RWPE1 (cell line): ENCODE results near the gene ANKRD30B.
"Not testable (repeated sequence)": the region's sequence is repeated elsewhere in the genome, so short reads cannot be mapped to it uniquely, and the experiment has no call there.

ENCODE experiments used
- CTCF ChIA-PET: fragments of 350-600 bp; sonication (Branson Sonifier 250); formaldehyde crosslinking; extraction: SDS; loops from one replicate; lab custom pipeline; 2021; lab: Yijun Ruan, JAX
- POLR2A ChIA-PET: fragments of 400-600 bp; formaldehyde crosslinking; extraction: SDS; loops from one replicate; lab custom pipeline; 2020; ENCODE audit warnings: antibody characterized with exemption; ENCODE audit not compliant: low non-redundant PET; lab: Yijun Ruan, JAX
- DNase-seq: peaks from one replicate; pipeline ENCODE4 v3.0.0; 2012; ENCODE audit warnings: low spot score
- H3K27ac ChIP-seq: fragments of 450-650 bp; 2 replicates; pipeline ENCODE4 v1.5.1; 2017
- TF ChIP-seq, protein P1 (sequence below): fragments of 450-650 bp; conservative IDR thresholded peaks from 2 replicates; pipeline ENCODE4 v1.5.1; 2017; ENCODE audit warnings: low read depth, mild to moderate bottlenecking

Gene ANKRD30B

DNA sequence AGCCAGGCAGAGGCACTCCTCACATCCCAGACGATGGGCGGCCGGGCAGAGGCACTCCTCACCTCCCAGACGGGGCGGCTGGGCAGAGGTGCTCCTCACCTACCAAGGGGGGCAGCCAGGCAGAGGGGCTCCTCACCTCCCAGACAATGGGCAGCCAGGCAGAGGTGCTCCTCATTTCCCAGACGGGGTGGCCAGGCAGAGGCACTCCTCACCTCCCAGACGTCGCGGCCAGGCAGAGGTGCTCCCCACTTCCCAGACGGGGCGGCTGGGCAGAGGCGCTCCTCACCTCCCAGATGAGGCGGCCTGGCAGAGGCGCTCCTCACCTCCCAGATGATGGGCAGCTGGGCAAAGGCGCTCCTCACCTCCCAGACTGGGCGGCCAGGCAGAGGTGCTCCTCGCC lies 107.7 kb downstream of the ANKRD30B start:
- CTCF ChIA-PET, DNase-seq, H3K27ac ChIP-seq, POLR2A ChIA-PET: not testable (repeated sequence)

- CTCF ChIA-PET, POLR2A ChIA-PET, H3K27ac ChIP-seq, DNase-seq: not testable (repeated sequence)
These were observed 108.3 kb downstream of the ANKRD30B start for GRCh38 chr18:14856256-14856655.

DNA sequence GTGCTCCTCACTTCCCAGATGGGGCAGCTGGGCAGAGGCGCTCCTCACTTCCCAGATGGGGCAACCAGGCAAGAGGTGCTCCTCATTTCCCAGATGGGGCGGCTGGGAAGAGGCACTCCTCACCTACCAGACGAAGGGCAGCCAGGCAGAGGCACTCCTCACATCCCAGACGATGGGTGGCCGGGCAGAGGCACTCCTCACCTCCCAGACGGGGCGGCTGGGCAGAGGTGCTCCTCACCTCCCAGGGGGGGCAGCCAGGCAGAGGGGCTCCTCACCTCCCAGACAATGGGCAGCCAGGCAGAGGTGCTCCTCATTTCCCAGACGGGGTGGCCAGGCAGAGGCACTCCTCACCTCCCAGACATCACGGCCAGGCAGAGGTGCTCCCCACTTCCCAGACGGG lies 110.5 kb downstream of the ANKRD30B start:
- CTCF ChIA-PET, DNase-seq, H3K27ac ChIP-seq, POLR2A ChIA-PET: not testable (repeated sequence)

- POLR2A ChIA-PET, DNase-seq, H3K27ac ChIP-seq, CTCF ChIA-PET: not testable (repeated sequence)
These were observed 112.0 kb downstream of the ANKRD30B start for GRCh38 chr18:14859995-14860394.

DNA sequence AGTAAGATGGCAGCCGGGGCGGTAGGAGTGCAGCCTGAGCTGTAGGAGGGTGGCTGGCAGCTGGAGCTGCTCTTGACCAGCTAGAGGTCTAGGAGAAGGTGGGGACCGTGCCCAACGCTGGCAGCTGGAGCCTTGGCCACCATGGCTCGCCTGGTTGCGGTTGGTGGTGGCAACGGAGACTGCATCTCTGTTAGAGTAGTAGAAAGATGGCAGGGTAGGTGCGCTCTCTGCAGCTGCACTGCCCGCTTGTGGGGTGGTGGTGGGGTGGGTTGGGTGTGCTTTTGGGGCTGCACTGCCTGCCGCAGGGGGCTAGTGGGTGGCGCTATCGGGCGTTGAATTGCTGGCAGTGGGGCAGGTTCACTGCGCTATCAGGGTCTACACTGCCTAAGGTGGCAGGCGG lies 118.5 kb downstream of the ANKRD30B start:
- DNase-seq, H3K27ac ChIP-seq, CTCF ChIA-PET, POLR2A ChIA-PET: not testable (repeated sequence)

GRCh38 chr18:14867988-14868387 lies 120.0 kb downstream of the ANKRD30B start:
- CTCF ChIA-PET, DNase-seq, H3K27ac ChIP-seq: not testable (repeated sequence)
- POLR2A ChIA-PET = interaction anchor here (0.5 kb wide), 1 partner anchor 129 kb away, joined by 3 read pairs; no protein-coding TSS in a partner anchor

DNA sequence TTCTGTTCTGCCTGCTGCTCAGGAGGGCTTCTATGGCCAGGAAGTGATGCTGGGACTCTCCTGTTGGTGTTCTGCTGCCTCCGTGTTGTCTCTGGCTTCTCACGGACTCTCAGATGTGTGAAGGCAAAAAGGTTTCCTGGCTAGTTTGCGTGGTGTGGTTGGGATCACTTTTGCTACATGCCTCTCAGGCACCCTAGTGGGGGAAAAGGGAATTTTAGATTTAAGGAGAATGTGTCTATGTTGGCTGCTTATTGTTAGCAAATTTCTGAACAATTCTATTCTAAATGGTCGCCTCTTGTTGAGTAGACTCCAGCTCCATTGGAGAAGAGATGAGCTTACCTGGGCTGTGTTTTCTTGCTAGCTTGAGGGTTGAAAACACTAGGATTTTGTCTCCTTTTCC lies 120.9 kb downstream of the ANKRD30B start:
- H3K27ac ChIP-seq, POLR2A ChIA-PET, DNase-seq, CTCF ChIA-PET: not testable (repeated sequence)

- POLR2A ChIA-PET, CTCF ChIA-PET, DNase-seq, H3K27ac ChIP-seq: not testable (repeated sequence)
These were observed 130.9 kb downstream of the ANKRD30B start for GRCh38 chr18:14878826-14879225.

- ChIA-PET CTCF (no interaction called here), POLR2A (no interaction called here)
- H3K27ac ChIP-seq = no peak overlapping the region
- no peak for DNase-seq
- TF ChIP-seq, protein P1, sequence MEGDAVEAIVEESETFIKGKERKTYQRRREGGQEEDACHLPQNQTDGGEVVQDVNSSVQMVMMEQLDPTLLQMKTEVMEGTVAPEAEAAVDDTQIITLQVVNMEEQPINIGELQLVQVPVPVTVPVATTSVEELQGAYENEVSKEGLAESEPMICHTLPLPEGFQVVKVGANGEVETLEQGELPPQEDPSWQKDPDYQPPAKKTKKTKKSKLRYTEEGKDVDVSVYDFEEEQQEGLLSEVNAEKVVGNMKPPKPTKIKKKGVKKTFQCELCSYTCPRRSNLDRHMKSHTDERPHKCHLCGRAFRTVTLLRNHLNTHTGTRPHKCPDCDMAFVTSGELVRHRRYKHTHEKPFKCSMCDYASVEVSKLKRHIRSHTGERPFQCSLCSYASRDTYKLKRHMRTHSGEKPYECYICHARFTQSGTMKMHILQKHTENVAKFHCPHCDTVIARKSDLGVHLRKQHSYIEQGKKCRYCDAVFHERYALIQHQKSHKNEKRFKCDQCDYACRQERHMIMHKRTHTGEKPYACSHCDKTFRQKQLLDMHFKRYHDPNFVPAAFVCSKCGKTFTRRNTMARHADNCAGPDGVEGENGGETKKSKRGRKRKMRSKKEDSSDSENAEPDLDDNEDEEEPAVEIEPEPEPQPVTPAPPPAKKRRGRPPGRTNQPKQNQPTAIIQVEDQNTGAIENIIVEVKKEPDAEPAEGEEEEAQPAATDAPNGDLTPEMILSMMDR = no peak
These were observed 152.5 kb downstream of the ANKRD30B start for GRCh38 chr18:14900435-14900834.
